Astrocyte of the hippocampus (primary cell): ENCODE data around the gene PINK1.
A peak's percentile ranks its signal among the peaks of the same experiment; 100 is the strongest.

Source experiments
- DNase-seq: peaks from one replicate; pipeline ENCODE4 v3.0.0; 2011; ENCODE audit warnings: low read depth, low spot score

Gene PINK1

DNA sequence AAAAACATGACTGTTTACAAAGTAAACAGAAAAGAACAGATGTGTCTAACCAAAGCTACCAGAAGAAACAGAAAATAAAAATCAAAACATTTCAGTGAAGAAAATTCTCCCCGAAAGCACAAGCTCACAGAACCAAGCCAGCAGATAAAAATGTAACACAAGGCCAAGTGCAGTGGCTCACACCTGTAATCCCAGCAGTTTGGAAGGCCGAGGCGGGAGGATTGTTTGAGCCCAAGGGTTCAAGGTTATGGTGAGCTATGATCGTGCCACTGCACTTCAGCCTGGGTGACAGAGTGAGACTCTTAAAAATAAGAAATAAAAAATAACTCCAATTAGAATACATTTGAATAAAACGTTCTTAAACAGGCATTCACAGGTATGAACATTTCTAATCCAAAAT, 47.0 kb downstream of the PINK1 start:
- no peak for DNase-seq

DNA sequence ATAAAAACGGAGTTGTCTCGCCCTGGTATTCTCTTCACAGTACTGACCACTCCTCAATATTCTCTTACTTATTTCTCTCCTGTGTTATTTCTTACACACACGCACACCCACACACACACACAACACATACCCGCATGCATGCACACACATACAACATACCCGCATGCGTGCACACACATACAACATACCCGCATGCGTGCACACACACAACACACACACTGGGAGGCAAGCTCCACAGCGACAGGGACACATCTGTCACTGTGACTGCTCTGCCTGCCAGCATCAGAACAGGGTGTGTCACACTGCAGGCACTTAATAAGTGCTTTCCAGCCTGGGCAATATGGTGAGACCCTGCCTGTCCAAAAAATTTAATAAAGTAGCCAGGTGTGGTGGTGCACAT, 48.7 kb downstream of the PINK1 start:
- DNase-seq: no peak

DNA sequence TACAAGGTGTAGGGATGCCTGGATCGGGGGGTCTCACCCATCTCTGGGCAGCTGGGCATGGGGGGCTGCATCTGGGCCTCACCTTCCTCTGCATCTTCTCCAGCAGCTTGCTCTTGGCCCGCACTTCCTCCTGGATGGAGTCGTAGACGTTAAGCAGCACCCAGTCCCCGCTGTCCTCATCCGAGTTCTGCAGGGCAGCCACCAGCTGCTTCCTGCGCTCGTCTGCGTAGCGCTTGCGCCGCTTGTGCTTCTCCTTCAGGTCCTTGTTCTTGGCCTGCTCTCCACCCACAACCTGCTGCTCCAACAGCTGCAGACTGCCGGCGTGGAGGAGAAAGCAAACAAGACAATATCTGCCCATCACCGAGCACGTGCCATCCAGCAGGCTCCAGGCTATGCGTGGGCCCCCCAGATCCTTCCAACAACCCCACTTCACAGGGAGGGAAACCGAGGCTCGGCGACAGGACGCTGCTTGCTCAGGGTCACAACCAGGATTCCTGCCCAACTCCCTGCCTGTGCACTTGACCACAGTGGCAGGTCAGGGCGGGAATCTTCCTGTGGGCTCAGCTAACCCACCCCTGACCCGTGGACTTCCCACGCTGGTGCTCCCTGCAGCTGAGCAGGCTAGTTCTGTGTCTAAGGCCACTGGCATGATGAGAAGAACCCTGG, 49.4 kb downstream of the PINK1 start:
- no peak for DNase-seq

GRCh38 chr1:20683614-20684013, 50.4 kb downstream of the PINK1 start:
- no peak for DNase-seq

- DNase-seq: no peak
These were observed 50.9 kb downstream of the PINK1 start for GRCh38 chr1:20684050-20684620.

DNA sequence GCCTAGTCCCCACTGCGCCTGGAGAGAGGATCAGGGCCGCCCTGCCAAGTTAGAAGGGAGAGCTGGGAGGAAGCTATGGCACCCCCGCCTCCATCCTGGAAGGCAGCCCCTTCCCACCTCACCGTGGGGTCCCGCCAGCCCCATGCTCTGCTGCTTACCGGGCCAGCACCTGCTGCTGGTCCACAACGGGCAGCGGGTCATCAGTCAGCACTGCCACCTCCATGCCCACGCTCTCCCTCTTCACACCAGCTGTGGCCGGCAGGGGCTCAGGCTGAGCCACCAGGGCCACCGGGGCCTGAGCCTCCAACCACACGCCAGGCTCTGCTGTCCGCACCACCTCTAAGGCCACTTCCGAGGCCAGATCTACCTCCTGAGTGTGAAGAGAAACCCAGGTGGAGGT, 51.4 kb downstream of the PINK1 start:
- no peak for DNase-seq

GRCh38 chr1:20685099-20685662, 51.9 kb downstream of the PINK1 start:
- no peak for DNase-seq

DNA sequence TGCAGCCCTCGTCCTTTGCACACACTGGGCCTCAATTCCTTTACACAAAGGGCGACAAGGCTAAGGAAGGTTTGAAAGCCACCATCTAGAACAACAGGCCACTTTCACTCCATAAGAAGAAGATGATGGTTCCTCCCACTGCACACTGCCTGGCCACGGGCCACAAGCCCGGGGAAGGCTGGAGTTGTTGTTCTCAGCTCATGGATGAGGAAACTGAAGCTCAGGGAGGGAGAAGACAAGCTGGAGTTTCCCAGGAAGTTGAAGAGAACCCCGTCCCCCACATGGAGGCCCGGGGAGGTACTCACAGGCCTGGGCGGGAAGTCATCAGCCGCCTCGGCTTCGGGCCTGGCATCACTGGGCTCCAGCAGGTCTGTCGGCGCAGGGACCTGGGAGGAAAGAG, 52.5 kb downstream of the PINK1 start:
- no peak for DNase-seq

DNA sequence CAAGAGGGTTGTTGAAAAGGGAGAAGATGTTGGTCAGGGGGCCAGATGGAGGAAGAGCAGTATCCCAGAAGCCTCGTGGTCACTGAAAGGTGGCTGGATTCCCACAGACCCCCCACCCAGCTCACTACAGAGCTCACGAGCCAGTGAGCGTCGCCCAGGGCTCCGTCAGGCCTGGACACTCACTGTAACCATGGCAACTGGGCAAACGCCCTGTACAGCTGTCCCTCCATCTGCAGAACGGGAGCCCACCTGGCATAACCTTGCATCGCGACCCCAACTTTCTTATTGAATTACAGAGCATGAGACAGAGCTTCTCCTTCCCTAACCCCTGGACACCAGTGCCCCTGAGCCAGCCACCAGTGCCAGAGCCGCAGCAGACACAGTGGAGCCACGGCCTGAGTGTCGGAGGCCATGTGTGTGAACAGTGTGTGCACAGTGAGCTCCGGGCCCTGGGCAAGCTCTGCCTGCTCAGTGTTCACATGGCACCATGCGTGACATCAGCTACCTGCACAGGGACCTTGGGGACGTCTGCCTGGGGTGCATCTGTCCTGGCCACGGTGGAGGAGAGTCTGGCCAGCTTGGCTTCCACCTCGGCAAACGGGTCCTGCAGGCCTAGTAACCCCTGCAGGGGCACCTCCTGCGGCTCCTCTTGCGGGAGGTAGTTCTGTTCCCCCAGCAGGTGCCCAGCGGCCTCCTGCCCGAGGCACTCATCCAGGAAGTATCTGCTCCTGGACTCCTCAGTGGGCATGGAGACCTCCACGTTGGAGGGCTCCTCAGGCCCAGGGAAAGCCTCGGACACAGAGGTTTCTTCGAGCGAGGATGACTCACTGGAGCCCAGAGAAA, 53.8 kb downstream of the PINK1 start:
- DNase-seq: no peak

GRCh38 chr1:20689645-20690056, 56.4 kb downstream of the PINK1 start:
- no peak for DNase-seq

GRCh38 chr1:20691872-20692271, 58.6 kb downstream of the PINK1 start:
- no peak for DNase-seq

- no peak for DNase-seq
These were observed 60.4 kb downstream of the PINK1 start for GRCh38 chr1:20693623-20694022.

DNA sequence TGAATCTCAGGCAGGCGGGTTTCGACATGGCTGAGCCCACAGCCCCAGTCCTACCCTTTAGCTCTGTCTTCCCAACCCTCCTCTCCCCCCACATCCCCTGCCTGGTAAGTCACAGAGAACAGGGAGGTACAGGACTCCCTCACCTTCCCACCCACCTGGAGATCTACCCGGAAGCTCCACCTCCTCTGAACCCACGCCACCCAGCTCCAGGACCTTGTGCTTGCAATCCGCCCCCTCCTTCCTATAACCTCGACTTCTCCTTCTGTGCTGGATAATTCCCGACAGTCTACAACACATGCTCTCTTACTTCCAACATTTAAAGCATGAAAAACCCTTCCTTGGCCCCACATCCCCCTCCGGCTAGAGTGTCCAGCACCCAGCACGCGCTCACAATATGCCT, 62.3 kb downstream of the PINK1 start:
- no peak for DNase-seq

GRCh38 chr1:20696397-20697333, 63.4 kb downstream of the PINK1 start:
- DNase-seq: peak; percentile 97

- no peak for DNase-seq
These were observed 64.3 kb downstream of the PINK1 start for GRCh38 chr1:20697563-20697962.

- peak; percentile 76 for DNase-seq
These were observed 65.1 kb downstream of the PINK1 start for GRCh38 chr1:20698195-20698910.

DNA sequence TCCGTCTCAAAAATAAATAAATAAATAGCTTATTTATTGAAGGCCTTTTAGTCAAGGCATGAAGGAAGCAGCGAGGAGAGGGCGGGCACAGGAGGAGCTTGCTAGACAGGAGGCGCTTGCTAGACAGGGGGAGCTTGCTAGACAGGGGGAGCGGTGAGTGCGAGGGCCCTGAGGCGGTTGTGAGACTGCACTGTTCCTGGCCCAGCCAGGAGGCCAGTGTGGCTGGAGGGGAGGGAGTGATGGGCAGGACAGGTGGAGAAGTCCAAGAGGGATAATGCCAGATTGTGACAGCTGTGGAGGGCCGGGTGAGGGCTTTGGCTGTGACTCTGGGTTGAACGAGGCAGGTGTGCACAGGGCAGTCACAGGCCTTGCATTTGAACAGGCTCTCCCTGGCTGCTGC, 66.3 kb downstream of the PINK1 start:
- no peak for DNase-seq

GRCh38 chr1:20700636-20701215, 67.5 kb downstream of the PINK1 start:
- no peak for DNase-seq
